ENCODE results near the gene MESP1. TPM values are rescaled to one million over a fixed set of nuclear protein-coding genes. Genes with fewer than 3 reads are reported as not detected.
"Not testable (repeated sequence)": the region's sequence is repeated elsewhere in the genome, so short reads cannot be mapped to it uniquely, and the experiment has no call there.

Gene MESP1
- total RNA-seq, 2 donors from 2014 or later: 2.3 to 4.0 TPM

- H3K4me1 Mint-ChIP-seq (ENCODE audit: low read depth in 2 of 2): peaks cover 0 to 7% of the 10 kb centered on the region in 2 donors
- H3K9me3 Mint-ChIP-seq: no peaks in the 10 kb centered on the region
- H3K4me3 Mint-ChIP-seq: no peak overlapping the region
- no peak overlapping the region for H3K27ac Mint-ChIP-seq
- H3K36me3 Mint-ChIP-seq: no peaks in the 10 kb centered on the region
- DNase-seq (ENCODE audit: low spot score): peak; percentile 56
- H3K27me3 Mint-ChIP-seq: peaks cover 8 to 11% of the 10 kb centered on the region in 2 donors
- peak in 1 of 2 donors; percentile 24 for ATAC-seq
These were observed 34.2 kb upstream of the MESP1 start for GRCh38 chr15:89785064-89785773.

GRCh38 chr15:89784686-89784960 is 33.6 kb upstream of the MESP1 start:
- no peak for DNase-seq (ENCODE audit: low spot score)
- ATAC-seq: no peak
- Mint-ChIP-seq H3K4me1 (ENCODE audit: low read depth in 2 of 2) (peaks cover 0 to 7% of the 10 kb centered on the region in 2 donors), H3K4me3 (no peak overlapping the region), H3K36me3 (no peaks in the 10 kb centered on the region), H3K9me3 (no peaks in the 10 kb centered on the region), H3K27ac (no peak overlapping the region), H3K27me3 (peaks cover 9 to 12% of the 10 kb centered on the region in 2 donors)

GRCh38 chr15:89783861-89784685 is 33.0 kb upstream of the MESP1 start:
- Mint-ChIP-seq H3K27me3 (peaks cover 9 to 12% of the 10 kb centered on the region in 2 donors), H3K36me3 (no peaks in the 10 kb centered on the region), H3K27ac (no peak overlapping the region), H3K4me3 (no peak overlapping the region), H3K4me1 (ENCODE audit: low read depth in 2 of 2) (peaks cover 0 to 7% of the 10 kb centered on the region in 2 donors), H3K9me3 (no peaks in the 10 kb centered on the region)
- ATAC-seq (peak in 1 of 2 donors; percentile 46), DNase-seq (ENCODE audit: low spot score) (peak; percentile 37)

GRCh38 chr15:89783111-89783860 is 32.2 kb upstream of the MESP1 start:
- H3K27me3 Mint-ChIP-seq: peaks cover 9 to 14% of the 10 kb centered on the region in 2 donors
- no peak for DNase-seq (ENCODE audit: low spot score)
- peak in 1 of 2 donors; percentile 30 for ATAC-seq
- H3K4me1 Mint-ChIP-seq (ENCODE audit: low read depth in 2 of 2): peaks cover 0 to 7% of the 10 kb centered on the region in 2 donors
- H3K27ac Mint-ChIP-seq: no peak overlapping the region
- H3K4me3 Mint-ChIP-seq: no peak overlapping the region
- H3K36me3 Mint-ChIP-seq: no peaks in the 10 kb centered on the region
- no peaks in the 10 kb centered on the region for H3K9me3 Mint-ChIP-seq

GRCh38 chr15:89782619-89782950 is 31.5 kb upstream of the MESP1 start:
- not testable (repeated sequence) for H3K27ac Mint-ChIP-seq; H3K4me1 Mint-ChIP-seq (ENCODE audit: low read depth in 2 of 2); DNase-seq (ENCODE audit: low spot score); H3K4me3 Mint-ChIP-seq; H3K36me3 Mint-ChIP-seq; ATAC-seq; H3K9me3 Mint-ChIP-seq
- H3K27me3 Mint-ChIP-seq: peaks cover 9 to 10% of the 10 kb centered on the region in 2 donors

- Mint-ChIP-seq H3K36me3 (no peaks in the 10 kb centered on the region), H3K27me3 (peaks cover 9 to 10% of the 10 kb centered on the region in 2 donors), H3K27ac (no peak overlapping the region), H3K9me3 (no peaks in the 10 kb centered on the region), H3K4me3 (no peak overlapping the region), H3K4me1 (ENCODE audit: low read depth in 2 of 2) (peaks cover 0 to 7% of the 10 kb centered on the region in 2 donors)
- ATAC-seq (peak in 1 of 2 donors; percentile 47), DNase-seq (ENCODE audit: low spot score) (no peak)
These were observed 31.0 kb upstream of the MESP1 start for GRCh38 chr15:89781891-89782618.

GRCh38 chr15:89781055-89781454 is 30.0 kb upstream of the MESP1 start:
- Mint-ChIP-seq H3K4me3 (peak overlapping the region; percentile 11), H3K36me3 (no peaks in the 10 kb centered on the region), H3K9me3 (no peaks in the 10 kb centered on the region), H3K27ac (no peak overlapping the region), H3K4me1 (ENCODE audit: low read depth in 2 of 2) (peaks cover 0 to 7% of the 10 kb centered on the region in 2 donors), H3K27me3 (peaks cover 9 to 10% of the 10 kb centered on the region in 2 donors)
- no peak for DNase-seq (ENCODE audit: low spot score)
- peak in 1 of 2 donors; percentile 46 for ATAC-seq

DNA sequence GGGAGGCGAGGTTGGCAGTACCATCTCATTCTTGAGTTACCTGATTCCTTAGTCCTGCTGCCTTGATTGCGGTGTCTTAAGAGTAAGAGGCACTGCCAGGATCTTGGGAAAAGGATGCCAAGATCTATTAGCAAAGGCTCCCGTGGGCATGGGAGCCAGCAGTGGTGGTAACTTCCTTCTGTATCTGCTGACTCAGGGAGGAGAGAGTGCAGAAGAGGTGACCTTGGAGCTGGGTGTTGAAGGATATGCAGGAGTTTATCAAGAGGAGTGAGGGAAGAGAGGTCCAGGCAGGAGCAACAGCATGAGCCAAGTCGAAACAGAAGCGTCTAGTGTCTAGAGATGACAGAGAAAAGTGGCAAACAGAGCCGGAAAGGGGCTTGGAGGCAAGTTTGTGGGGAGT is 29.6 kb upstream of the MESP1 start:
- Mint-ChIP-seq H3K4me3 (peak overlapping the region; percentile 11), H3K27ac (no peak overlapping the region), H3K9me3 (no peaks in the 10 kb centered on the region), H3K4me1 (ENCODE audit: low read depth in 2 of 2) (peaks cover 0 to 7% of the 10 kb centered on the region in 2 donors), H3K36me3 (no peaks in the 10 kb centered on the region), H3K27me3 (peaks cover 9% of the 10 kb centered on the region in 2 donors)
- no peak for ATAC-seq
- DNase-seq (ENCODE audit: low spot score): no peak

GRCh38 chr15:89778861-89779260 is 27.8 kb upstream of the MESP1 start:
- H3K4me3 Mint-ChIP-seq: no peak overlapping the region
- H3K36me3 Mint-ChIP-seq: no peaks in the 10 kb centered on the region
- no peaks in the 10 kb centered on the region for H3K9me3 Mint-ChIP-seq
- no peak for DNase-seq (ENCODE audit: low spot score)
- H3K4me1 Mint-ChIP-seq (ENCODE audit: low read depth in 2 of 2): peaks cover 0 to 7% of the 10 kb centered on the region in 2 donors
- ATAC-seq: no peak
- H3K27me3 Mint-ChIP-seq: peaks cover 9% of the 10 kb centered on the region in 2 donors
- H3K27ac Mint-ChIP-seq: no peak overlapping the region

- no peak overlapping the region for H3K4me3 Mint-ChIP-seq
- DNase-seq (ENCODE audit: low spot score): no peak
- peaks cover 0 to 7% of the 10 kb centered on the region in 2 donors for H3K4me1 Mint-ChIP-seq (ENCODE audit: low read depth in 2 of 2)
- no peaks in the 10 kb centered on the region for H3K36me3 Mint-ChIP-seq
- H3K27ac Mint-ChIP-seq: no peak overlapping the region
- H3K27me3 Mint-ChIP-seq: peaks cover 9% of the 10 kb centered on the region in 2 donors
- ATAC-seq: no peak
- no peaks in the 10 kb centered on the region for H3K9me3 Mint-ChIP-seq
These were observed 26.8 kb upstream of the MESP1 start for GRCh38 chr15:89777782-89778380.

GRCh38 chr15:89777073-89777751 is 26.2 kb upstream of the MESP1 start:
- no peak overlapping the region for H3K4me3 Mint-ChIP-seq
- DNase-seq (ENCODE audit: low spot score): no peak
- ATAC-seq: no peak
- H3K27me3 Mint-ChIP-seq: peaks cover 9% of the 10 kb centered on the region in 2 donors
- no peak overlapping the region for H3K27ac Mint-ChIP-seq
- H3K36me3 Mint-ChIP-seq: no peaks in the 10 kb centered on the region
- H3K9me3 Mint-ChIP-seq: no peaks in the 10 kb centered on the region
- H3K4me1 Mint-ChIP-seq (ENCODE audit: low read depth in 2 of 2): peaks cover 0 to 7% of the 10 kb centered on the region in 2 donors

DNA sequence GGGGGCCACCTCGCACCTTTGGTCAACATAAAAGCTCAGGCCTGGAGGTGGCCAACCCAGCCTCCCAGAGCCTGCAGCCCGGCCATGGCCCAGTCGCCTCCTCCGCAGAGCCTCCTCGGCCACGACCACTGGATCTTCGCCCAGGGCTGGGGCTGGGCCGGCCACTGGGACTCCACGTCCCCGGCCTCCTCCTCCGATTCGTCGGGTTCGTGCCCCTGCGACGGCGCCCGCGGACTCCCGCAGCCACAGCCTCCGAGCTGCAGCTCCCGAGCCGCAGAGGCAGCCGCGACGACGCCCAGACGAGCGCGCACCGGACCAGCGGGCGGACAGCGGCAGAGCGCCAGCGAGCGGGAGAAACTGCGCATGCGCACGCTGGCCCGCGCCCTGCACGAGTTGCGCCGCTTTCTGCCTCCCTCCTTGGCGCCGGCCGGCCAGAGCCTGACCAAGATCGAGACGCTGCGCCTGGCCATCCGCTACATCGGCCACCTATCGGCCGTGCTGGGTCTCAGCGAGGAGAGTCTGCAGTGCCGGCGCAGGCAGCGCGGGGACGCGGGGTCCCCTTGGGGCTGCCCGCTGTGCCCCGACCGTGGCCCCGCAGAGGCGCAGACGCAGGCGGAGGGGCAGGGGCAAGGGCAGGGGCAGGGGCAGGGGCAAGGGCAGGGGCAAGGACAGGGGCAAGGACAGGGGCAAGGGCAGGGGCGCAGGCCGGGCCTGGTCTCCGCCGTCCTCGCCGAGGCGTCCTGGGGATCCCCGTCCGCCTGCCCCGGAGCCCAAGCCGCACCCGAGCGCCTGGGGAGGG is 25.4 kb upstream of the MESP1 start, which contains the start of gene MESP2:
TSS of gene MESP2 (plus strand) at position 59 of the 799 bp plus-strand sequence. CDS start at position 85, 26 bp downstream.
- peaks cover 0 to 7% of the 10 kb centered on the region in 2 donors for H3K4me1 Mint-ChIP-seq (ENCODE audit: low read depth in 2 of 2)
- no peaks in the 10 kb centered on the region for H3K9me3 Mint-ChIP-seq
- H3K27ac Mint-ChIP-seq: no peak within 1 kb of the TSS
- DNase-seq (ENCODE audit: low spot score) (peak; percentile 76), ATAC-seq (peak; percentile 82 to 90)
- H3K27me3 Mint-ChIP-seq: peaks cover 9% of the 10 kb centered on the region in 2 donors
- H3K36me3 Mint-ChIP-seq: no peaks in the 10 kb centered on the region
- H3K4me3 Mint-ChIP-seq: peak within 1 kb of the TSS; percentile 56
